ENCODE data around the gene GTF2I.
A peak's percentile ranks its signal among the peaks of the same experiment; 100 is the strongest.
"Not testable (repeated sequence)": the region's sequence is repeated elsewhere in the genome, so short reads cannot be mapped to it uniquely, and the experiment has no call there.

Gene GTF2I

GRCh38 chr7:74709880-74710671 lies 52.6 kb downstream of the GTF2I start:
- no peak for DNase-seq (ENCODE audit: low read depth, low spot score)

- no peak for DNase-seq (ENCODE audit: low read depth, low spot score)
Observed at GRCh38 chr7:74713567-74713966, 56.0 kb downstream of the GTF2I start.

GRCh38 chr7:74717889-74718288 lies 60.4 kb downstream of the GTF2I start:
- no peak for DNase-seq (ENCODE audit: low read depth, low spot score)

- DNase-seq (ENCODE audit: low read depth, low spot score), result peak; percentile 7
Observed at GRCh38 chr7:74718336-74718735, 60.8 kb downstream of the GTF2I start.

- DNase-seq (ENCODE audit: low read depth, low spot score), result no peak
Observed at GRCh38 chr7:74722153-74722552, 64.6 kb downstream of the GTF2I start.

GRCh38 chr7:74725840-74726239 lies 68.3 kb downstream of the GTF2I start:
- no peak for DNase-seq (ENCODE audit: low read depth, low spot score)

GRCh38 chr7:74726309-74727101 lies 69.0 kb downstream of the GTF2I start:
- DNase-seq (ENCODE audit: low read depth, low spot score), result no peak

- DNase-seq (ENCODE audit: low read depth, low spot score), result not testable (repeated sequence)
Observed at GRCh38 chr7:74728686-74729085, 71.2 kb downstream of the GTF2I start.

GRCh38 chr7:74730186-74730585 lies 72.7 kb downstream of the GTF2I start:
- DNase-seq (ENCODE audit: low read depth, low spot score), result not testable (repeated sequence)

- DNase-seq (ENCODE audit: low read depth, low spot score), result not testable (repeated sequence)
Observed at GRCh38 chr7:74739974-74740703, 82.6 kb downstream of the GTF2I start.

- not testable (repeated sequence) for DNase-seq (ENCODE audit: low read depth, low spot score)
Observed at GRCh38 chr7:74743936-74744557, 86.5 kb downstream of the GTF2I start.

- not testable (repeated sequence) for DNase-seq (ENCODE audit: low read depth, low spot score)
Observed at GRCh38 chr7:74753921-74754482, 96.5 kb downstream of the GTF2I start.

- not testable (repeated sequence) for DNase-seq (ENCODE audit: low read depth, low spot score)
Observed at GRCh38 chr7:74756673-74757072, 99.2 kb downstream of the GTF2I start.

GRCh38 chr7:74758268-74758667 lies 100.8 kb downstream of the GTF2I start:
- not testable (repeated sequence) for DNase-seq (ENCODE audit: low read depth, low spot score)

- DNase-seq (ENCODE audit: low read depth, low spot score), result not testable (repeated sequence)
Observed at GRCh38 chr7:74758982-74759381, 101.5 kb downstream of the GTF2I start.

- not testable (repeated sequence) for DNase-seq (ENCODE audit: low read depth, low spot score)
Observed at GRCh38 chr7:74765205-74765918, 107.8 kb downstream of the GTF2I start.

GRCh38 chr7:74766509-74766908 lies 109.0 kb downstream of the GTF2I start:
- not testable (repeated sequence) for DNase-seq (ENCODE audit: low read depth, low spot score)

- not testable (repeated sequence) for DNase-seq (ENCODE audit: low read depth, low spot score)
Observed at GRCh38 chr7:74766991-74767390, 109.5 kb downstream of the GTF2I start.

GRCh38 chr7:74770062-74770461 lies 112.5 kb downstream of the GTF2I start:
- not testable (repeated sequence) for DNase-seq (ENCODE audit: low read depth, low spot score)

GRCh38 chr7:74772093-74772492 lies 114.6 kb downstream of the GTF2I start:
- DNase-seq (ENCODE audit: low read depth, low spot score), result not testable (repeated sequence)
